NCI-H2081 treated with DMSO at 0.1 percent for 48 hours (cell line): ENCODE data around the gene TRA2A.
"Not testable (repeated sequence)": the region's sequence is repeated elsewhere in the genome, so short reads cannot be mapped to it uniquely, and the experiment has no call there.

ENCODE experiments used
- DNase-seq: peaks from one replicate; lab custom pipeline; 2025; lab: John Stamatoyannopoulos, UW

The TRA2A gene

GRCh38 chr7:23494009-23494408, 37.8 kb downstream of the TRA2A start:
- DNase-seq, result no peak

- no peak for DNase-seq
These were observed 40.3 kb downstream of the TRA2A start for GRCh38 chr7:23491502-23491901.

GRCh38 chr7:23490357-23491135, 41.2 kb downstream of the TRA2A start:
- DNase-seq, result no peak

- not testable (repeated sequence) for DNase-seq
These were observed 43.1 kb downstream of the TRA2A start for GRCh38 chr7:23488714-23489113.

GRCh38 chr7:23487670-23488069, 44.1 kb downstream of the TRA2A start:
- DNase-seq, result no peak

GRCh38 chr7:23486002-23486773, 45.6 kb downstream of the TRA2A start:
- no peak for DNase-seq

- no peak for DNase-seq
These were observed 49.1 kb downstream of the TRA2A start for GRCh38 chr7:23482686-23483085.

GRCh38 chr7:23477962-23478866, 53.6 kb downstream of the TRA2A start:
- no peak for DNase-seq

- DNase-seq, result no peak
These were observed 54.7 kb downstream of the TRA2A start for GRCh38 chr7:23477157-23477499.

GRCh38 chr7:23476286-23477156, 55.3 kb downstream of the TRA2A start:
- DNase-seq, result no peak

- no peak for DNase-seq
These were observed 56.3 kb downstream of the TRA2A start for GRCh38 chr7:23475576-23475839.

- no peak for DNase-seq
These were observed 56.8 kb downstream of the TRA2A start for GRCh38 chr7:23474829-23475575.

- peak; percentile 96 for DNase-seq
These were observed 57.5 kb downstream of the TRA2A start for GRCh38 chr7:23474094-23474828.

GRCh38 chr7:23473844-23474093, 58.0 kb downstream of the TRA2A start:
- DNase-seq, result no peak

GRCh38 chr7:23472956-23473843, 58.6 kb downstream of the TRA2A start:
- DNase-seq, result no peak

- DNase-seq, result no peak
These were observed 59.2 kb downstream of the TRA2A start for GRCh38 chr7:23472556-23472955.

- no peak for DNase-seq
These were observed 59.7 kb downstream of the TRA2A start for GRCh38 chr7:23472046-23472445.

- DNase-seq, result peak; percentile 87
These were observed 60.5 kb downstream of the TRA2A start for GRCh38 chr7:23471106-23471859.
